ENCODE results near the gene SQSTM1. TPM values are rescaled to one million over a fixed set of nuclear protein-coding genes. Genes with fewer than 3 reads are reported as not detected.

The SQSTM1 gene
- total and polyA plus RNA-seq, 2 experiments from 2014 or later, result 402 to 641 TPM

DNA sequence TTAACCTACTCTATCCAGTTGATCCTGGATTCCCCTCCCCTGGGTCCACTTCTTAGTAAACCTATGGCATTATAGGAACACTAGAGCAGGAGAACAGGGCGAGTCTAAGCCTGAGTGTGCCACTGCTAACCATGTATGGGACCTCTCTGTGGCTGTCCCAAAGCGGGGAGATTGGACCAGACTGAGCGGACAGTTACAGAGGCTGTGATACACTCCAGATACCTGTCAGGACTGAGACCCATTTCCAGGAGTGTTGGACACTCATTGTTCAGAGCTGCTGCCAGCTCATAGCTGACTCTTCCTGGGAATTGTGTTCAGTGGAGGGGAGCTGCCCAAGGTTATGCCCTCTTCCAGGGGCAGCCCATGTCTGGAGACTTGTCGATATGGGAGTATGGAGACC, 38.9 kb upstream of the SQSTM1 start:
- Histone ChIP-seq H3K36me3 (replicated peaks; ENCODE audit: insufficient read depth, low read depth) (no peaks in the 10 kb centered on the region), H3K4me2 (no peak overlapping the region), H3K27ac (no peak overlapping the region), H2AFZ (no peak overlapping the region), H3K9me2 (replicated peaks; ENCODE audit: insufficient read depth) (no peaks in the 10 kb centered on the region), H3K79me2 (no peaks in the 10 kb centered on the region), H4K20me1 (ENCODE audit: insufficient read depth, poor library complexity, severe bottlenecking) (no peaks in the 10 kb centered on the region), H3K4me1 (ENCODE audit: insufficient read depth) (no peaks in the 10 kb centered on the region), H3K27me3 (no peaks in the 10 kb centered on the region), H3K9me3 (ENCODE audit: low read depth) (no peaks in the 10 kb centered on the region), H3K4me3 (no peak overlapping the region)
- 93% methylated on average over 4 of the region's 4 CpGs for WGBS (ENCODE audit: low lambda C conversion rate, missing lambda C conversion rate)
- TF ChIP-seq CTCF (IDR thresholded peaks at IDR 0.05; ENCODE audit: poor library complexity), result no peak
- no peak for TF ChIP-seq EZH2 (IDR thresholded peaks at IDR 0.05; ENCODE audit: borderline replicate concordance)
- TF ChIP-seq EZH2phosphoT487 (IDR thresholded peaks at IDR 0.05; ENCODE audit: low read depth, severe bottlenecking, unreplicated experiment), result no peak
- DNase-seq (ENCODE audit: low spot score), result no peak

GRCh38 chr5:179783128-179783527, 37.6 kb upstream of the SQSTM1 start:
- no peaks in the 10 kb centered on the region for H4K20me1 ChIP-seq (ENCODE audit: insufficient read depth, poor library complexity, severe bottlenecking)
- H3K27me3 ChIP-seq, result no peaks in the 10 kb centered on the region
- H2AFZ ChIP-seq, result no peak overlapping the region
- H3K79me2 ChIP-seq, result no peaks in the 10 kb centered on the region
- no peak for DNase-seq (ENCODE audit: low spot score)
- TF ChIP-seq EZH2 (IDR thresholded peaks at IDR 0.05; ENCODE audit: borderline replicate concordance) (no peak), CTCF (IDR thresholded peaks at IDR 0.05; ENCODE audit: poor library complexity) (no peak), EZH2phosphoT487 (IDR thresholded peaks at IDR 0.05; ENCODE audit: low read depth, severe bottlenecking, unreplicated experiment) (no peak)
- no peaks in the 10 kb centered on the region for H3K36me3 ChIP-seq (replicated peaks; ENCODE audit: insufficient read depth, low read depth)
- H3K27ac ChIP-seq, result no peak overlapping the region
- 93% methylated on average over 9 of the region's 9 CpGs for WGBS (ENCODE audit: low lambda C conversion rate, missing lambda C conversion rate)
- no peak overlapping the region for H3K4me3 ChIP-seq
- no peak overlapping the region for H3K4me2 ChIP-seq
- no peaks in the 10 kb centered on the region for H3K9me3 ChIP-seq (ENCODE audit: low read depth)
- H3K4me1 ChIP-seq (ENCODE audit: insufficient read depth), result no peaks in the 10 kb centered on the region
- no peaks in the 10 kb centered on the region for H3K9me2 ChIP-seq (replicated peaks; ENCODE audit: insufficient read depth)

DNA sequence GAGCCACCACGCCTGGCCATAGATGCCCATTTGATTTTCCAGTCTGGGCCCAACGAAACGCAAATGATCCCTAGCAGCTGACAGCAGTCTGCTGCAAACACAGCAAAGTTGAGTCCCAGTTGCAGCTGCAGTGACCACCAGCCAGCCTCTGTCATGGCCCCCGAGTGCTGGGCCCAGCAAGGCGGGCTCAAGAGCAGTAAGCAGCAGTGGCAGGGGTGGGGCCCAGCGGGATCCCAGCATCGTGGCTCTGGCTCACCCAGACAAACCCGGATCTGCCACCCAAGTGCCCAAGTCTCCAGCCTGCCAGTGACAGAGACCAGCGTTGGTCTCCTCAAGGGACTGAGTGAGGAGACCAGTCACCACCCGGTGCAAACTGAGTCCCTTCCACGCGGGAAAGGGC, 33.8 kb upstream of the SQSTM1 start:
- Histone ChIP-seq H3K27me3 (no peaks in the 10 kb centered on the region), H3K36me3 (replicated peaks; ENCODE audit: insufficient read depth, low read depth) (no peaks in the 10 kb centered on the region), H3K4me2 (no peak overlapping the region), H3K4me3 (no peak overlapping the region), H3K9me3 (ENCODE audit: low read depth) (no peaks in the 10 kb centered on the region), H3K4me1 (ENCODE audit: insufficient read depth) (no peaks in the 10 kb centered on the region), H3K9me2 (replicated peaks; ENCODE audit: insufficient read depth) (no peaks in the 10 kb centered on the region), H3K27ac (no peak overlapping the region), H2AFZ (no peak overlapping the region), H4K20me1 (ENCODE audit: insufficient read depth, poor library complexity, severe bottlenecking) (no peaks in the 10 kb centered on the region), H3K79me2 (no peaks in the 10 kb centered on the region)
- TF ChIP-seq EZH2 (IDR thresholded peaks at IDR 0.05; ENCODE audit: borderline replicate concordance) (no peak), CTCF (IDR thresholded peaks at IDR 0.05; ENCODE audit: poor library complexity) (no peak), EZH2phosphoT487 (IDR thresholded peaks at IDR 0.05; ENCODE audit: low read depth, severe bottlenecking, unreplicated experiment) (no peak)
- WGBS (ENCODE audit: low lambda C conversion rate, missing lambda C conversion rate), result 89% methylated on average over 12 of the region's 12 CpGs
- DNase-seq (ENCODE audit: low spot score), result no peak

All from hepatocyte (in vitro differentiated cells).